HEK293 (cell line): ENCODE data around the gene POMP.

Experiments used
- HOXC10 ChIP-seq: sonication (generic); formaldehyde crosslinking; IDR thresholded peaks from 2 replicates; pipeline ENCODE4 v1.8.1; 2023; ENCODE audit warnings: mild to moderate bottlenecking, missing genetic modification reagents
- IKZF3 ChIP-seq: fragments of 450-650 bp; IDR thresholded peaks from 2 replicates; pipeline ENCODE4 v1.5.0; 2018; ENCODE audit warnings: missing biosample characterization, mild to moderate bottlenecking, missing genetic modification characterization, moderate library complexity
- KLF8 ChIP-seq: fragments of 450-650 bp; formaldehyde crosslinking; IDR thresholded peaks from 2 replicates; pipeline ENCODE4 v1.5.1; 2016; ENCODE audit warnings: missing biosample characterization, missing genetic modification characterization
- MZF1 ChIP-seq: fragments of 450-650 bp; formaldehyde crosslinking; IDR thresholded peaks from 2 replicates; pipeline ENCODE4 v1.5.1; 2017; ENCODE audit warnings: missing biosample characterization, missing genetic modification characterization, borderline replicate concordance
- PBX3 ChIP-seq: sonication (generic); formaldehyde crosslinking; IDR thresholded peaks from 2 replicates; pipeline ENCODE4 v1.8.1; 2022; ENCODE audit warnings: mild to moderate bottlenecking, moderate library complexity, missing genetic modification reagents
- RBAK ChIP-seq: fragments of 450-650 bp; formaldehyde crosslinking; IDR thresholded peaks from 2 replicates; pipeline ENCODE4 v1.5.1; 2016; ENCODE audit warnings: missing biosample characterization, missing genetic modification characterization
- SP7 ChIP-seq: fragments of 450-650 bp; formaldehyde crosslinking; IDR thresholded peaks from 2 replicates; pipeline ENCODE4 v1.5.1; 2016; ENCODE audit warnings: missing biosample characterization, missing genetic modification characterization
- TRIM28 ChIP-seq: IDR thresholded peaks from 2 replicates; pipeline ENCODE4 v1.6.1; 2011; ENCODE audit warnings: low read length, control low read depth, borderline replicate concordance
- ZBTB49 ChIP-seq: fragments of 450-650 bp; formaldehyde crosslinking; IDR thresholded peaks from 2 replicates; pipeline ENCODE4 v1.5.1; 2016; ENCODE audit warnings: missing biosample characterization, missing genetic modification characterization, low read depth
- ZNF148 ChIP-seq: fragments of 450-650 bp; formaldehyde crosslinking; IDR thresholded peaks from 2 replicates; pipeline ENCODE4 v1.5.0; 2017; ENCODE audit warnings: missing biosample characterization, missing genetic modification characterization, borderline replicate concordance
- ZNF169 ChIP-seq: fragments of 450-650 bp; formaldehyde crosslinking; IDR thresholded peaks from 2 replicates; pipeline ENCODE4 v1.5.1; 2016; ENCODE audit warnings: missing biosample characterization, missing genetic modification characterization
- ZNF175 ChIP-seq: fragments of 450-650 bp; formaldehyde crosslinking; IDR thresholded peaks from 2 replicates; pipeline ENCODE4 v1.5.1; 2016; ENCODE audit warnings: missing biosample characterization, missing genetic modification characterization
- ZNF184 ChIP-seq: fragments of 450-650 bp; IDR thresholded peaks from 2 replicates; pipeline ENCODE4 v1.5.1; 2018; ENCODE audit warnings: missing biosample characterization, mild to moderate bottlenecking, missing genetic modification characterization
- ZNF2 ChIP-seq: fragments of 450-650 bp; formaldehyde crosslinking; IDR thresholded peaks from 2 replicates; pipeline ENCODE4 v1.5.1; 2016; ENCODE audit warnings: missing biosample characterization, missing genetic modification characterization
- ZNF202 ChIP-seq: fragments of 450-650 bp; formaldehyde crosslinking; IDR thresholded peaks from 2 replicates; pipeline ENCODE4 v1.5.1; 2016; ENCODE audit warnings: missing biosample characterization, missing genetic modification characterization, borderline replicate concordance
- ZNF223 ChIP-seq: fragments of 450-650 bp; formaldehyde crosslinking; IDR thresholded peaks from 2 replicates; pipeline ENCODE4 v1.5.1; 2016; ENCODE audit warnings: missing biosample characterization, missing genetic modification characterization
- ZNF350 ChIP-seq: fragments of 450-650 bp; formaldehyde crosslinking; IDR thresholded peaks from 2 replicates; pipeline ENCODE4 v1.5.0; 2017; ENCODE audit warnings: missing biosample characterization, mild to moderate bottlenecking, missing genetic modification characterization
- ZNF398 ChIP-seq: fragments of 450-650 bp; formaldehyde crosslinking; IDR thresholded peaks from 2 replicates; pipeline ENCODE4 v1.5.1; 2017; ENCODE audit warnings: missing biosample characterization, missing genetic modification characterization
- ZNF449 ChIP-seq: fragments of 450-650 bp; formaldehyde crosslinking; IDR thresholded peaks from 2 replicates; pipeline ENCODE4 v1.5.1; 2017; ENCODE audit warnings: missing biosample characterization, mild to moderate bottlenecking, missing genetic modification characterization, moderate library complexity
- ZNF518A ChIP-seq: fragments of 450-650 bp; formaldehyde crosslinking; conservative IDR thresholded peaks from 2 replicates; pipeline ENCODE4 v1.5.1; 2016; ENCODE audit warnings: low read depth, missing biosample characterization, missing genetic modification characterization
- ZNF600 ChIP-seq: fragments of 450-650 bp; formaldehyde crosslinking; IDR thresholded peaks from 2 replicates; pipeline ENCODE4 v1.5.1; 2016; ENCODE audit warnings: missing biosample characterization, missing genetic modification characterization
- ZNF660 ChIP-seq: fragments of 450-650 bp; IDR thresholded peaks from 2 replicates; pipeline ENCODE4 v1.5.1; 2018; ENCODE audit warnings: missing biosample characterization, mild to moderate bottlenecking, missing genetic modification characterization
- ZNF664 ChIP-seq: fragments of 450-650 bp; formaldehyde crosslinking; IDR thresholded peaks from 2 replicates; pipeline ENCODE4 v1.5.1; 2016; ENCODE audit warnings: missing biosample characterization, missing genetic modification characterization
- ZNF76 ChIP-seq: fragments of 450-650 bp; formaldehyde crosslinking; IDR thresholded peaks from 2 replicates; pipeline ENCODE4; 2016; ENCODE audit warnings: low read depth, missing biosample characterization, missing genetic modification characterization, borderline replicate concordance
- ZNF830 ChIP-seq: fragments of 450-650 bp; IDR thresholded peaks from 2 replicates; pipeline ENCODE4 v1.5.0; 2018; ENCODE audit warnings: missing biosample characterization, missing genetic modification characterization, low read depth, mild to moderate bottlenecking, moderate library complexity
- ZSCAN16 ChIP-seq: fragments of 450-650 bp; formaldehyde crosslinking; IDR thresholded peaks from 2 replicates; pipeline ENCODE4 v1.5.1; 2016; ENCODE audit warnings: missing biosample characterization, missing genetic modification characterization

Gene POMP

GRCh38 chr13:28718543-28719226, 59.8 kb downstream of the POMP start, which contains the start of gene SLC46A3 (continued):
- TF ChIP-seq ZNF518A (tag by site-specific recombination) (no peak), ZNF2 (tag by site-specific recombination) (no peak; the same call in 1 of the 2 replicates), ZNF223 (tag by site-specific recombination) (no peak), SP7 (0 out of 2 replicates have a peak, but pooled peaks have one; percentile 18), IKZF3 (no peak), ZNF449 (tag by site-specific recombination) (0 out of 2 replicates have a peak, but pooled peaks have one; percentile 21), PBX3 (peak; percentile 94), ZNF184 (tag by site-specific recombination) (no peak), ZNF148 (tag by site-specific recombination) (no peak), ZNF350 (tag by site-specific recombination) (no peak), TRIM28 (no peak), ZNF830 (tag by site-specific recombination) (no peak), ZNF664 (tag by site-specific recombination) (no peak), ZNF76 (tag by site-specific recombination) (no peak), ZNF398 (tag by site-specific recombination) (no peak), KLF8 (tag by site-specific recombination) (no peak), RBAK (no peak), ZNF202 (tag by site-specific recombination) (no peak), ZSCAN16 (no peak), MZF1 (tag by site-specific recombination) (no peak), ZNF169 (tag by site-specific recombination) (no peak), ZNF175 (tag by site-specific recombination) (no peak), HOXC10 (CRISPR knock-in tag) (no peak), ZNF600 (tag by site-specific recombination) (no peak), ZNF660 (tag by site-specific recombination) (no peak), ZBTB49 (tag by site-specific recombination) (no peak)
